GM19023 (cell line): ENCODE data around the gene NR2F2.
A peak's percentile ranks its signal among the peaks of the same experiment; 100 is the strongest.

Source experiments
- ATAC-seq: cut with Tn5 transposase; IDR thresholded peaks from one replicate; pipeline ENCODE4 v1.9.1; 2021; ENCODE audit warnings: mild to moderate bottlenecking, moderate library complexity; ENCODE audit not compliant: unreplicated experiment

The NR2F2 gene

GRCh38 chr15:96330450-96331143 is at the start of gene NR2F2:
TSS of gene NR2F2 (plus strand) at chr15:96330700. CDS start at chr15:96332106, 1,406 bp downstream.
- ATAC-seq: peak; percentile 76

- no peak for ATAC-seq
Observed at GRCh38 chr15:96285305-96285704, 45.2 kb upstream of the NR2F2 start.

GRCh38 chr15:96285729-96286254 is 44.7 kb upstream of the NR2F2 start:
- no peak for ATAC-seq

- no peak for ATAC-seq
Observed at GRCh38 chr15:96290679-96291078, 39.8 kb upstream of the NR2F2 start.

- ATAC-seq: no peak
Observed at GRCh38 chr15:96292635-96293034, 37.9 kb upstream of the NR2F2 start.

- ATAC-seq: no peak
Observed at GRCh38 chr15:96293441-96293840, 37.1 kb upstream of the NR2F2 start.

- no peak for ATAC-seq
Observed at GRCh38 chr15:96294766-96295165, 35.7 kb upstream of the NR2F2 start.

GRCh38 chr15:96296264-96296663 is 34.2 kb upstream of the NR2F2 start:
- ATAC-seq: no peak

- no peak for ATAC-seq
Observed at GRCh38 chr15:96297783-96298182, 32.7 kb upstream of the NR2F2 start.

GRCh38 chr15:96298217-96298616 is 32.3 kb upstream of the NR2F2 start:
- no peak for ATAC-seq

GRCh38 chr15:96300836-96301235 is 29.7 kb upstream of the NR2F2 start:
- no peak for ATAC-seq

GRCh38 chr15:96303503-96304056 is 26.9 kb upstream of the NR2F2 start:
- no peak for ATAC-seq

GRCh38 chr15:96304839-96305238 is 25.7 kb upstream of the NR2F2 start:
- ATAC-seq: no peak

- no peak for ATAC-seq
Observed at GRCh38 chr15:96306321-96306720, 24.2 kb upstream of the NR2F2 start.

GRCh38 chr15:96307856-96308394 is 22.6 kb upstream of the NR2F2 start:
- no peak for ATAC-seq

GRCh38 chr15:96309143-96309660 is 21.3 kb upstream of the NR2F2 start:
- ATAC-seq: no peak

- no peak for ATAC-seq
Observed at GRCh38 chr15:96311256-96311955, 19.1 kb upstream of the NR2F2 start.

- ATAC-seq: no peak
Observed at GRCh38 chr15:96311956-96312294, 18.6 kb upstream of the NR2F2 start.

- no peak for ATAC-seq
Observed at GRCh38 chr15:96312641-96313335, 17.7 kb upstream of the NR2F2 start.

GRCh38 chr15:96314518-96314917 is 16.0 kb upstream of the NR2F2 start:
- ATAC-seq: no peak

GRCh38 chr15:96314963-96315362 is 15.5 kb upstream of the NR2F2 start:
- ATAC-seq: no peak
